ENCODE measurements around the gene MLF2. TPM values are rescaled to one million over a fixed set of nuclear protein-coding genes. Genes with fewer than 3 reads are reported as not detected.

MLF2 gene
- total and polyA plus RNA-seq, 2 of the 13 experiments (the other 11 are each of a cell fraction or from before 2014, with no cell fraction given) = 88.1 to 167 TPM

GRCh38 chr12:6778574-6779550 is 25.9 kb upstream of the MLF2 start (continued):
- no peak for TF ChIP-seq ZNF839 (CRISPR knock-in tag; IDR thresholded peaks at IDR 0.05; ENCODE audit: borderline replicate concordance)
- peak; percentile 94 for TF ChIP-seq ZBTB39 (CRISPR knock-in tag; IDR thresholded peaks at IDR 0.05)
- TF ChIP-seq, protein P1, sequence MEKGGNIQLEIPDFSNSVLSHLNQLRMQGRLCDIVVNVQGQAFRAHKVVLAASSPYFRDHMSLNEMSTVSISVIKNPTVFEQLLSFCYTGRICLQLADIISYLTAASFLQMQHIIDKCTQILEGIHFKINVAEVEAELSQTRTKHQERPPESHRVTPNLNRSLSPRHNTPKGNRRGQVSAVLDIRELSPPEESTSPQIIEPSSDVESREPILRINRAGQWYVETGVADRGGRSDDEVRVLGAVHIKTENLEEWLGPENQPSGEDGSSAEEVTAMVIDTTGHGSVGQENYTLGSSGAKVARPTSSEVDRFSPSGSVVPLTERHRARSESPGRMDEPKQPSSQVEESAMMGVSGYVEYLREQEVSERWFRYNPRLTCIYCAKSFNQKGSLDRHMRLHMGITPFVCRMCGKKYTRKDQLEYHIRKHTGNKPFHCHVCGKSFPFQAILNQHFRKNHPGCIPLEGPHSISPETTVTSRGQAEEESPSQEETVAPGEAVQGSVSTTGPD (CRISPR knock-in tag; IDR thresholded peaks at IDR 0.05) = 0 out of 2 replicates have a peak, but pooled peaks have one; percentile 9
- TF ChIP-seq NPAS2 (CRISPR knock-in tag; IDR thresholded peaks at IDR 0.05; ENCODE audit: borderline replicate concordance) = peak; percentile 89; the same call in 1 of the 2 replicates
- TF ChIP-seq MED1 (CRISPR knock-in tag; IDR thresholded peaks at IDR 0.05) = peak; percentile 68
- peak; percentile 45; the same call in 1 of the 2 replicates for TF ChIP-seq ZFP36L1 (CRISPR knock-in tag; IDR thresholded peaks at IDR 0.05)
- TF ChIP-seq MBD4 (IDR thresholded peaks at IDR 0.05; ENCODE audit: borderline replicate concordance, low read length) = no peak
- TF ChIP-seq GFI1 (CRISPR knock-in tag; IDR thresholded peaks at IDR 0.05; ENCODE audit: borderline replicate concordance) = 0 out of 2 replicates have a peak, but pooled peaks have one; percentile 31
- TF ChIP-seq ZNF317 (CRISPR knock-in tag; IDR thresholded peaks at IDR 0.05) = peak; percentile 44; the same call in 1 of the 2 replicates
- TF ChIP-seq SOX5 (CRISPR knock-in tag; IDR thresholded peaks at IDR 0.05; ENCODE audit: borderline replicate concordance) = peak; percentile 52; the same call in 1 of the 2 replicates
- peak; percentile 86 for TF ChIP-seq ZNF616 (CRISPR knock-in tag; IDR thresholded peaks at IDR 0.05; ENCODE audit: low read depth)
- peak; percentile 84 for TF ChIP-seq TEAD3 (CRISPR knock-in tag; optimal IDR thresholded peaks at IDR 0.05; ENCODE audit: borderline replicate concordance)
- TF ChIP-seq, protein P2, sequence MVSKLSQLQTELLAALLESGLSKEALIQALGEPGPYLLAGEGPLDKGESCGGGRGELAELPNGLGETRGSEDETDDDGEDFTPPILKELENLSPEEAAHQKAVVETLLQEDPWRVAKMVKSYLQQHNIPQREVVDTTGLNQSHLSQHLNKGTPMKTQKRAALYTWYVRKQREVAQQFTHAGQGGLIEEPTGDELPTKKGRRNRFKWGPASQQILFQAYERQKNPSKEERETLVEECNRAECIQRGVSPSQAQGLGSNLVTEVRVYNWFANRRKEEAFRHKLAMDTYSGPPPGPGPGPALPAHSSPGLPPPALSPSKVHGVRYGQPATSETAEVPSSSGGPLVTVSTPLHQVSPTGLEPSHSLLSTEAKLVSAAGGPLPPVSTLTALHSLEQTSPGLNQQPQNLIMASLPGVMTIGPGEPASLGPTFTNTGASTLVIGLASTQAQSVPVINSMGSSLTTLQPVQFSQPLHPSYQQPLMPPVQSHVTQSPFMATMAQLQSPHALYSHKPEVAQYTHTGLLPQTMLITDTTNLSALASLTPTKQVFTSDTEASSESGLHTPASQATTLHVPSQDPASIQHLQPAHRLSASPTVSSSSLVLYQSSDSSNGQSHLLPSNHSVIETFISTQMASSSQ (IDR thresholded peaks at IDR 0.05; ENCODE audit: low read depth) = 0 out of 2 replicates have a peak, but pooled peaks have one; percentile 34
- TF ChIP-seq, protein P2 (CRISPR knock-in tag; IDR thresholded peaks at IDR 0.05; ENCODE audit: borderline replicate concordance) = no peak
- peak; percentile 56; the same call in 1 of the 2 replicates for TF ChIP-seq TBX2 (CRISPR knock-in tag; IDR thresholded peaks at IDR 0.05; ENCODE audit: borderline replicate concordance)
- peak; percentile 80 for TF ChIP-seq ZFX (CRISPR knock-in tag; IDR thresholded peaks at IDR 0.05; ENCODE audit: low read depth)
- no peak; the same call in 1 of the 2 replicates for TF ChIP-seq CAMTA2 (CRISPR knock-in tag; IDR thresholded peaks at IDR 0.05; ENCODE audit: borderline replicate concordance)
- peak; percentile 79; the same call in 1 of the 2 replicates for TF ChIP-seq ERF (CRISPR knock-in tag; IDR thresholded peaks at IDR 0.05)
- no peak for TF ChIP-seq ADNP (CRISPR knock-in tag; IDR thresholded peaks at IDR 0.05)
- peak; percentile 61; the same call in 1 of the 2 replicates for TF ChIP-seq MIER2 (CRISPR knock-in tag; IDR thresholded peaks at IDR 0.05)
- peak; percentile 78 for TF ChIP-seq KDM2A (CRISPR knock-in tag; IDR thresholded peaks at IDR 0.05; ENCODE audit: borderline replicate concordance, low read depth)
- TF ChIP-seq ZNF501 (CRISPR knock-in tag; IDR thresholded peaks at IDR 0.05) = peak; percentile 96
